ENCODE measurements around the gene USP24. TPM values are rescaled to one million over a fixed set of nuclear protein-coding genes. Genes with fewer than 3 reads are reported as not detected.

USP24 gene
- total RNA-seq, 1 donor = 44.0 TPM

GRCh38 chr1:55134152-55134808 is 80.9 kb downstream of the USP24 start:
- no peak for DNase-seq (ENCODE audit: low read depth)
- no peak for TF ChIP-seq CTCF (IDR thresholded peaks at IDR 0.05; ENCODE audit: insufficient read depth, low read depth, low read length)
- no peak overlapping the region for H3K4me3 ChIP-seq (ENCODE audit: low read depth, low read length)

GRCh38 chr1:55131801-55132200 is 83.4 kb downstream of the USP24 start:
- TF ChIP-seq CTCF (IDR thresholded peaks at IDR 0.05; ENCODE audit: insufficient read depth, low read depth, low read length) = no peak
- H3K4me3 ChIP-seq (ENCODE audit: low read depth, low read length) = no peak overlapping the region
- DNase-seq (ENCODE audit: low read depth) = peak; percentile 19

- no peak overlapping the region for H3K4me3 ChIP-seq (ENCODE audit: low read depth, low read length)
- TF ChIP-seq CTCF (IDR thresholded peaks at IDR 0.05; ENCODE audit: insufficient read depth, low read depth, low read length) = no peak
- DNase-seq (ENCODE audit: low read depth) = no peak
Measured at GRCh38 chr1:55131218-55131617, 83.9 kb downstream of the USP24 start.

GRCh38 chr1:55129194-55129728 is 85.9 kb downstream of the USP24 start:
- peak; percentile 43 for DNase-seq (ENCODE audit: low read depth)
- H3K4me3 ChIP-seq (ENCODE audit: low read depth, low read length) = no peak overlapping the region
- TF ChIP-seq CTCF (IDR thresholded peaks at IDR 0.05; ENCODE audit: insufficient read depth, low read depth, low read length) = no peak

GRCh38 chr1:55128418-55128995 is 86.7 kb downstream of the USP24 start:
- TF ChIP-seq CTCF (IDR thresholded peaks at IDR 0.05; ENCODE audit: insufficient read depth, low read depth, low read length) = no peak
- H3K4me3 ChIP-seq (ENCODE audit: low read depth, low read length) = no peak overlapping the region
- DNase-seq (ENCODE audit: low read depth) = no peak

- H3K4me3 ChIP-seq (ENCODE audit: low read depth, low read length) = no peak overlapping the region
- DNase-seq (ENCODE audit: low read depth) = peak; percentile 43
- TF ChIP-seq CTCF (IDR thresholded peaks at IDR 0.05; ENCODE audit: insufficient read depth, low read depth, low read length) = no peak
Measured at GRCh38 chr1:55127827-55128343, 87.3 kb downstream of the USP24 start.
